ENCODE measurements around the gene CDH26. TPM values are rescaled to one million over a fixed set of nuclear protein-coding genes. Genes with fewer than 3 reads are reported as not detected.

The CDH26 gene
- total RNA-seq, 1 experiment from 2014 or later: 1.2 TPM

- Histone ChIP-seq H3K27me3 (replicated peaks; ENCODE audit: control insufficient read depth, insufficient read depth, low read length) (no peaks in the 10 kb centered on the region), H3K4me3 (ENCODE audit: low read depth, low read length) (no peak overlapping the region), H3K9me3 (no peaks in the 10 kb centered on the region), H3K4me1 (peaks cover 8% of the 10 kb centered on the region), H3K36me3 (ENCODE audit: control insufficient read depth, insufficient read depth, low read length) (no peaks in the 10 kb centered on the region)
- DNase-seq: peak in 1 of 2 experiments; percentile 39
- intact Hi-C loops (cut with micrococcal nuclease; ENCODE audit: unreplicated experiment): loop anchor here (2.0 kb wide), 2 partner anchors 155 to 1065 kb away; no protein-coding TSS in a partner anchor
- Mint-ChIP-seq H3K36me3 (ENCODE audit: insufficient read depth, unreplicated experiment) (no peaks in the 10 kb centered on the region), H3K4me3 (ENCODE audit: unreplicated experiment) (no peak overlapping the region), H3K4me1 (ENCODE audit: low read depth, unreplicated experiment) (peaks cover 9% of the 10 kb centered on the region), H3K9me3 (ENCODE audit: unreplicated experiment) (no peaks in the 10 kb centered on the region), H3K27ac (ENCODE audit: unreplicated experiment) (no peak overlapping the region), H3K27me3 (ENCODE audit: insufficient read depth, unreplicated experiment) (peaks cover 3% of the 10 kb centered on the region)
- ChIA-PET POLR2A (no interaction called here), CTCF (interaction anchor here (1.3 to 2.1 kb wide), 2 partner anchors 63 to 207 kb away, joined by 4 to 7 read pairs; no protein-coding TSS in a partner anchor)
- TF ChIP-seq, protein P1, sequence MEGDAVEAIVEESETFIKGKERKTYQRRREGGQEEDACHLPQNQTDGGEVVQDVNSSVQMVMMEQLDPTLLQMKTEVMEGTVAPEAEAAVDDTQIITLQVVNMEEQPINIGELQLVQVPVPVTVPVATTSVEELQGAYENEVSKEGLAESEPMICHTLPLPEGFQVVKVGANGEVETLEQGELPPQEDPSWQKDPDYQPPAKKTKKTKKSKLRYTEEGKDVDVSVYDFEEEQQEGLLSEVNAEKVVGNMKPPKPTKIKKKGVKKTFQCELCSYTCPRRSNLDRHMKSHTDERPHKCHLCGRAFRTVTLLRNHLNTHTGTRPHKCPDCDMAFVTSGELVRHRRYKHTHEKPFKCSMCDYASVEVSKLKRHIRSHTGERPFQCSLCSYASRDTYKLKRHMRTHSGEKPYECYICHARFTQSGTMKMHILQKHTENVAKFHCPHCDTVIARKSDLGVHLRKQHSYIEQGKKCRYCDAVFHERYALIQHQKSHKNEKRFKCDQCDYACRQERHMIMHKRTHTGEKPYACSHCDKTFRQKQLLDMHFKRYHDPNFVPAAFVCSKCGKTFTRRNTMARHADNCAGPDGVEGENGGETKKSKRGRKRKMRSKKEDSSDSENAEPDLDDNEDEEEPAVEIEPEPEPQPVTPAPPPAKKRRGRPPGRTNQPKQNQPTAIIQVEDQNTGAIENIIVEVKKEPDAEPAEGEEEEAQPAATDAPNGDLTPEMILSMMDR (IDR thresholded peaks at IDR 0.05; ENCODE audit: insufficient read depth in 1 of 2, low read depth in 1 of 2, low read length in 1 of 2, severe bottlenecking in 1 of 2, unreplicated experiment in 1 of 2): no peak
- no TSS peak for BruUV-seq (replicated peaks)
Observed at GRCh38 chr20:60055740-60056139, 97.5 kb downstream of the CDH26 start.

GRCh38 chr20:60056407-60057122 lies 98.3 kb downstream of the CDH26 start:
- CTCF ChIA-PET: interaction anchor here (0.6 to 2.2 kb wide), 26 partner anchors 8 to 206 kb away, joined by 3 to 16 read pairs (median 5); no protein-coding TSS in a partner anchor
- Mint-ChIP-seq H3K9me3 (ENCODE audit: unreplicated experiment) (no peaks in the 10 kb centered on the region), H3K4me1 (ENCODE audit: low read depth, unreplicated experiment) (peaks cover 9% of the 10 kb centered on the region), H3K27ac (ENCODE audit: unreplicated experiment) (no peak overlapping the region), H3K4me3 (ENCODE audit: unreplicated experiment) (no peak overlapping the region), H3K27me3 (ENCODE audit: insufficient read depth, unreplicated experiment) (peaks cover 3% of the 10 kb centered on the region), H3K36me3 (ENCODE audit: insufficient read depth, unreplicated experiment) (no peaks in the 10 kb centered on the region)
- H3K4me3 ChIP-seq (ENCODE audit: low read depth, low read length): no peak overlapping the region
- no TSS peak for BruUV-seq (replicated peaks)
- peak in 1 of 2 experiments; percentile 30 for DNase-seq
- TF ChIP-seq, protein P1 (IDR thresholded peaks at IDR 0.05; ENCODE audit: insufficient read depth in 1 of 2, low read depth in 1 of 2, low read length in 1 of 2, severe bottlenecking in 1 of 2, unreplicated experiment in 1 of 2): no peak
- intact Hi-C loops (cut with micrococcal nuclease; ENCODE audit: unreplicated experiment): loop anchor here (1.0 to 2.0 kb wide), 3 partner anchors 154 to 1064 kb away; no protein-coding TSS in a partner anchor
- peaks cover 8% of the 10 kb centered on the region for H3K4me1 ChIP-seq
- no peaks in the 10 kb centered on the region for H3K36me3 ChIP-seq (ENCODE audit: control insufficient read depth, insufficient read depth, low read length)
- POLR2A ChIA-PET: no interaction called here
- no peaks in the 10 kb centered on the region for H3K9me3 ChIP-seq
- no peaks in the 10 kb centered on the region for H3K27me3 ChIP-seq (replicated peaks; ENCODE audit: control insufficient read depth, insufficient read depth, low read length)

DNA sequence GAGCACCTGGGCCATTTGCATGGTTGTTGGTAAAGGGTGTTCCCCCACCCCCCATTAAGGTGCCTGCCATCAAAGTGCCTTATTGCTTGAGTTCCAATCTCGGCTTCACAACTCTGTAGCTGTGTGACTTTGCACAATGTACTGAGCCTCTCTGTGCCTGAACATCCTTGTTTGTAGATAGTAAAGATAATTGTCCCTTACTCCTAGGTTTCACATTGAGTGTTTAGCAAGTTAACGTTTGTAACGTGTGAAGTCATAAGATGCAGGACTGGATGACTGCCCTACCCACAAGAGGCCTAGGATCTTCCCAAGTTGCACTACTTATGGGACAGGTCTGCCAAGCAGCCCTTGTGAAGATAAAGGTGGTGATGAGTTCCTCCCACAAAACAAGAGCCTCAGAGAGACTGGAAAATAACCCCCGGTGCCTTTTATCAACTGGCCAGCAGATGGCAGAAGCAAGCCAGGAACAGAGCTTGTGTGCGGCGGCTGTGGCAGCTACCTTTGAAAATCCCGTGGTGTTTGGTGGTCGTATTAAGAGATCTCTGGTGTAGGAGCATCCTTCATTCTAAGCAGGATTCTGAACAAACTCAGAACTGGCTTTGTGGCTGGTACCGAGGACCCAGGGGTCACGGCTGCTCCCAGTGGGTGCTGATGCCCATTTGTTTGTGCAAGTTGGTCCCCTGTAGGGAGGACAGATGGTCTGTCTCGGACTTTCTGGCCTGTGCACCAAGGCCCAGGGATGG lies 99.1 kb downstream of the CDH26 start:
- H3K27me3 Mint-ChIP-seq (ENCODE audit: insufficient read depth, unreplicated experiment): no peaks in the 10 kb centered on the region
- H3K27me3 ChIP-seq (replicated peaks; ENCODE audit: control insufficient read depth, insufficient read depth, low read length): no peaks in the 10 kb centered on the region
- no peaks in the 10 kb centered on the region for H3K36me3 Mint-ChIP-seq (ENCODE audit: insufficient read depth, unreplicated experiment)
- H3K4me3 ChIP-seq (ENCODE audit: low read depth, low read length): no peak overlapping the region
- POLR2A ChIA-PET: no interaction called here
- CTCF ChIA-PET: interaction anchor here (0.6 to 2.2 kb wide), 35 partner anchors 9 to 345 kb away, joined by 3 to 16 read pairs (median 4); partner anchors contain the start of genes FAM217B and PPP1R3D
- no peaks in the 10 kb centered on the region for H3K36me3 ChIP-seq (ENCODE audit: control insufficient read depth, insufficient read depth, low read length)
- intact Hi-C loops (cut with micrococcal nuclease; ENCODE audit: unreplicated experiment): loop anchor here (1.0 to 2.0 kb wide), 3 partner anchors 154 to 1064 kb away; no protein-coding TSS in a partner anchor
- peaks cover 9% of the 10 kb centered on the region for H3K4me1 Mint-ChIP-seq (ENCODE audit: low read depth, unreplicated experiment)
- peak; percentile 80 to 86 for DNase-seq
- H3K9me3 Mint-ChIP-seq (ENCODE audit: unreplicated experiment): no peaks in the 10 kb centered on the region
- H3K9me3 ChIP-seq: no peaks in the 10 kb centered on the region
- no peak overlapping the region for H3K27ac Mint-ChIP-seq (ENCODE audit: unreplicated experiment)
- BruUV-seq (replicated peaks): no TSS peak
- H3K4me1 ChIP-seq: peaks cover 8% of the 10 kb centered on the region
- no peak overlapping the region for H3K4me3 Mint-ChIP-seq (ENCODE audit: unreplicated experiment)
- TF ChIP-seq, protein P1 (IDR thresholded peaks at IDR 0.05; ENCODE audit: insufficient read depth in 1 of 2, low read depth in 1 of 2, low read length in 1 of 2, severe bottlenecking in 1 of 2, unreplicated experiment in 1 of 2): peak; percentile 97 to 98

Measured in Caco-2 (cell line).